ACC112 (cell line): Measurements from ENCODE around the gene PITHD1.
"Not testable (repeated sequence)": the region's sequence is repeated elsewhere in the genome, so short reads cannot be mapped to it uniquely, and the experiment has no call there.

Experiments used
- H2AFZ ChIP-seq: fragments of 200-600 bp; sonication (generic); one replicate; pipeline ENCODE4 v1.6.0; 2017; ENCODE audit warnings: antibody characterized with exemption, low read length; ENCODE audit not compliant: unreplicated experiment
- H3K27ac ChIP-seq: fragments of 200-600 bp; sonication (generic); 2 replicates; pipeline ENCODE4 v1.5.1; 2014; ENCODE audit warnings: low read depth, mild to moderate bottlenecking, antibody characterized with exemption, low read length, moderate library complexity
- H3K27me3 ChIP-seq: fragments of 200-600 bp; sonication (generic); 2 replicates; pipeline ENCODE4 v1.6.1; 2014; ENCODE audit warnings: mild to moderate bottlenecking, antibody characterized with exemption, low read length, moderate library complexity, mixed read lengths; ENCODE audit not compliant: insufficient read depth
- H3K36me3 ChIP-seq: fragments of 200-600 bp; sonication (generic); 2 replicates; pipeline ENCODE4 v1.6.1; 2016; ENCODE audit warnings: mild to moderate bottlenecking, antibody characterized with exemption, low read length, moderate library complexity, mixed read lengths; ENCODE audit not compliant: insufficient read depth
- H3K4me1 ChIP-seq: fragments of 200-600 bp; sonication (generic); one replicate; pipeline ENCODE4 v1.6.1; 2016; ENCODE audit warnings: low read length, mixed read lengths; ENCODE audit not compliant: insufficient read depth, unreplicated experiment, control insufficient read depth
- H3K4me3 ChIP-seq: fragments of 200-600 bp; sonication (generic); 2 replicates; pipeline ENCODE4 v1.5.1; 2014; ENCODE audit warnings: mild to moderate bottlenecking, low read depth, low read length
- H3K79me2 ChIP-seq: fragments of 200-600 bp; sonication (generic); one replicate; pipeline ENCODE4 v1.6.0; 2016; ENCODE audit warnings: low read length; ENCODE audit not compliant: control insufficient read depth, unreplicated experiment, insufficient read depth

The PITHD1 gene

DNA sequence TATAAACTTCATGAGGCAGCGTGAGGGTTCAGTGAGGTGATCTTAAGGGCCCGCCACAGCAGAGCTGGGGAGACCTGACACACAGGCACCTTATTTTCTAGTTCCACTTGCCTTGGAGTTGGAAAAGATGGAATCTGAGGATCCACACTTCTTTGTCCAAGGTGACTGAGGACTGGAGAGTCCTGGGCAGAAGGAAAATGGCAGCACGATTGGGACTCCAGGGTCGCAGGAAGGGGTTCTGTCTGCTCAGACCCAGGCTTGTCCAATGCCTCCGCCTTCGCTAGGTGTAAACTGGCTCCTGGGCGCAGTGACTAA is 21.0 kb downstream of the PITHD1 start:
- peak overlapping the region; percentile 74 for H3K27ac ChIP-seq
- peaks cover 10% of the 10 kb centered on the region for H3K4me1 ChIP-seq
- no peaks in the 10 kb centered on the region for H3K27me3 ChIP-seq
- peaks cover 7% of the 10 kb centered on the region for H3K79me2 ChIP-seq
- H3K4me3 ChIP-seq: peak overlapping the region; percentile 95
- H3K36me3 ChIP-seq: peaks cover 7% of the 10 kb centered on the region; the same call in 1 of the 2 replicates
- H2AFZ ChIP-seq: peak overlapping the region; percentile 64

DNA sequence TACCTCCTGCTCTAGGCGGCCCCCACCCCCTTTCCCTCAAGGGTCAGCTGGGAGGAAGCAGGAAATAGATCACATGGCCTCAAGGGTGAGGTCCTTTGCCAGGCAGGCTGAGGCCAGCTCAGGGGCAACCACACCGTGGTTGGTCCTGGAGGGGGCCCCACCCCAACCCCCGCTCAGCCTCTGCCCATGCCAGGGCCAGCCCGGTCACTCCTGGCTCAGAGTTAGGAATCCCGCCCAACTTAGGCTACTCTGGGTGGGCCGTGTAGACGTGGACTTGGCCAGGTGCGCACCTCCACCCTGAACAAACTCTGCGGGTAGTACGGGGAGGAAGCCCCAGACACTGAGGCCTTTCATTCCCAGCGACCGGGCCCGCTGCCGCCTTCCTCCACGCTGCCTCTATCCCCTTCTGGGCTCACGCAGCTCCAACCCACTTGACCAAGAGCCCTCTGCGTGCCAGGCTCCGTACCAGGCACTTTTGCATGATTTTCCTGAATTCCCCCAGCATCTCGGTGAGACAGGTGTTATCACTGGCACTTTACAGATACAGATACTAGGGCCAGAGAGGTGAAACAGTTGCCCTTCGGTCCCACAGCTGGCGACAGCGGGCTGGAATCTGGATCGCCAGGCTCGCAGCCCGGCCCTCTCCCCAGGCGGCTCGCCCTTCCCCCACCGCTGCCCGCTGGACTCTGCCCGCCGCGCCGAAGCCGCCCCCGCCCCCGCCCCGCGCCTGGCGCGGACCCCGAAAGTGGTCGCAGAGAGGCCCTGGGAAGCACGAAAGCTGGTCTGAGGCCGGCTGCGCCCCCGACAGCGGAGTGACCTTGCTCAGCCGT is 21.6 kb downstream of the PITHD1 start:
- Histone ChIP-seq H3K4me1 (peaks cover 10% of the 10 kb centered on the region), H3K36me3 (peaks cover 7% of the 10 kb centered on the region; the same call in 1 of the 2 replicates), H3K4me3 (peak overlapping the region; percentile 95), H2AFZ (peak overlapping the region; percentile 64), H3K27ac (peak overlapping the region; percentile 74), H3K79me2 (peaks cover 7% of the 10 kb centered on the region), H3K27me3 (no peaks in the 10 kb centered on the region)

DNA sequence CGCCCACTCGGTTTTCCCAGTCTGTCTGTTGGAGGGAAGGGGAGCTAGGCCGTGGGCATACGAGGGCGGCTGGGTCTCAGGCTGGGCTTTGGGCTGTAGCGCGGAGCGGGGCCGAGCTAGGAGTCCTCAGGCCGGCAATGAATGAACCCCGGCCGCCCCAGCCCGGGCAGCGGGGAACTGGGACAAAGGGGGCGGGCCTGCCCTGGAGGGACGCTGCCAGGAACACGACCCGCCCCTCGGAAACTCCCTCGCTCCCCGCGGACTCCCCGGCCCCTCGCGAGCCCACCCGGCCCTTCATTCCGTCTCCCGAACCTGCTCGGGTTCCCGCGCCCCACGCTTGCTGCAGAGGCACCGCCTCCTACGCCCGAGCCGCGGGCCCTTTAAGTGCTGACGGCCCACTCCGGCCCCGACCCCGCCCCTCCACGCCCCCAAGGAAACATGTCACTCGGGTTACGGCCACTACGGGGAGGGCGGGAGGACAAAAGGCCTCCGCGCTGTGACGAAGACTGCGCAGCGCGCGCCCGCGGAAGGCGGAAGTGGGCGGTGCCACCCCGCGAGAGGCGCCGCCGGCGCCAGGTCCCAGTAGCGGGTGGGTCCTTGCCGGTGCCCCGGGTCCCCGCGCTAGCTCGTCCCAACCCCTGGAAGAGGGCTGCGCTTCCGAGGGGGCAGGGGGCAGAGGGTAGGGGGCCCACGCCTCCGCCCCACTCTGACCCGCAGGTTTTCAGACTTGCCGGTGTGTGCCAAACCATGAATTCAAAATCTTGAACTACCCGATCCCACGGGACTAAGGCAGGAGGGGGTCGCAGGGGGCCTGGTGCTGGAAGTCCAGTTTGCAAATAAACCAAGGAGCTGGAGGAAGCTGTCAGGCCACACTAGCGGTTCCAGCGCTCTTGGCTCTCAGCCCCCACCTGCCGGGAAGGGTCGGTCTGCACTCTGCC is 22.5 kb downstream of the PITHD1 start, which contains the start of gene GALE:
TSS of gene GALE (minus strand) at position 355 of the 938 bp plus-strand sequence. CDS start 1,747 bp downstream, outside the sequence.
- Histone ChIP-seq H3K4me1 (peaks cover 10% of the 10 kb centered on the region), H3K27me3 (no peaks in the 10 kb centered on the region), H3K27ac (peak within 1 kb of the TSS; percentile 74), H3K79me2 (peaks cover 7% of the 10 kb centered on the region), H3K36me3 (peaks cover 7% of the 10 kb centered on the region; the same call in 1 of the 2 replicates), H3K4me3 (peak within 1 kb of the TSS; percentile 95), H2AFZ (peak within 1 kb of the TSS; percentile 87)

GRCh38 chr1:23801338-23801748 is 23.1 kb downstream of the PITHD1 start:
- H3K36me3 ChIP-seq: peaks cover 4% of the 10 kb centered on the region; the same call in 1 of the 2 replicates
- H3K27ac ChIP-seq: no peak overlapping the region
- H3K4me3 ChIP-seq: peak overlapping the region; percentile 95
- no peaks in the 10 kb centered on the region for H3K27me3 ChIP-seq
- H3K4me1 ChIP-seq: peaks cover 10% of the 10 kb centered on the region
- peaks cover 7% of the 10 kb centered on the region for H3K79me2 ChIP-seq
- H2AFZ ChIP-seq: no peak overlapping the region

DNA sequence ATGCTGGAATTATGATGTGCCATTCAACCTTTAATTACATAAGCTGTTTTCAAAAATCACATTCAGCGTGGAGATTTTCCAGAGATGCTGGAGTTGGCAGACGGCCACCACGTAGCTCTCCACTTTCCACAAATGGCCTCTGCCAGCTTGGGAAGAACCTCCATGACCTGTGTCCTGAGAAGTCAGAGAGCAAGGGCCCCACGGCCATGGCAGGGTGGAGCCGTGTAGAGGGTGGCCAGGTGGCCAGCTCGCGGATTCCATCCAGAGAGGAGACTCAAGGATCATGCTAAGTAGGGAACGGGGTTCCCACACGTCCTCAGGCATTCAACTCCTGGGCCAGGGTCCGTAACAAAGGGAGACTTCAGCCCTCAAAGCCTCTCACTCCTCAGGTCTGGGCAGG is 23.7 kb downstream of the PITHD1 start:
- H3K27ac ChIP-seq: no peak overlapping the region
- H3K79me2 ChIP-seq: peaks cover 7% of the 10 kb centered on the region
- H3K36me3 ChIP-seq: peaks cover 4% of the 10 kb centered on the region; the same call in 1 of the 2 replicates
- no peak overlapping the region for H2AFZ ChIP-seq
- H3K4me1 ChIP-seq: peaks cover 10% of the 10 kb centered on the region
- peak overlapping the region; percentile 95; the same call in 1 of the 2 replicates for H3K4me3 ChIP-seq
- no peaks in the 10 kb centered on the region for H3K27me3 ChIP-seq

DNA sequence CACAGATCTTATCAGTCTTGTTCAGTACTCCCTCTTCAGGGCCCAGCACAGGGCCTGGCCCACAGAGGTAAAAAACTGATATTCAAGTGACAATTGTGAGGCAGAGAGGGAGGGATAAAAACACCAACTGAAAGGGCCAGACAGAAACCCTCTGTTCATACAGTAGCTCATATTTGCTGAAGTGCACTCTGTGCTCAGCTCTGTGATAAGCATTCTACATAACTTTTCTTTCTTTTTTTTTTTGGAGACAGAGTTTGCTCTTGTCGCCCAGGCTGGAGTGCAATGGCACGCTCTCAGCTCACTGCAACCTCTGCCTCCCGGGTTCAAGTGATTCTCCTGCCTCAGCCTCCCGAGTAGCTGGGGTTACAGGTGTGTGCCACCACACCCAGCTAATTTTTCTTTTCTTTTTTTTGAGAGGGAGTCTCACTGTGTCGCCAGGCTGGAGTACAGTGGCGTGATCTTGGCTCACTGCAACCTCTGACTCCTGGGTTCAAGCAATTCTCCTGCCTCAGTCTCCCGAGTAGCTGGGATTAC is 24.7 kb downstream of the PITHD1 start:
- H3K4me3 ChIP-seq, H3K27ac ChIP-seq, H3K27me3 ChIP-seq, H2AFZ ChIP-seq, H3K36me3 ChIP-seq, H3K79me2 ChIP-seq: not testable (repeated sequence)
- H3K4me1 ChIP-seq: peaks cover 10% of the 10 kb centered on the region

GRCh38 chr1:23803674-23804073 is 25.5 kb downstream of the PITHD1 start:
- peaks cover 4% of the 10 kb centered on the region; the same call in 1 of the 2 replicates for H3K36me3 ChIP-seq
- H3K4me3 ChIP-seq: no peak overlapping the region
- H2AFZ ChIP-seq: no peak overlapping the region
- H3K27me3 ChIP-seq: no peaks in the 10 kb centered on the region
- peaks cover 10% of the 10 kb centered on the region for H3K4me1 ChIP-seq
- H3K27ac ChIP-seq: no peak overlapping the region
- peaks cover 7% of the 10 kb centered on the region for H3K79me2 ChIP-seq

- no peak overlapping the region for H2AFZ ChIP-seq
- H3K4me1 ChIP-seq: peaks cover 5% of the 10 kb centered on the region
- H3K4me3 ChIP-seq: no peak overlapping the region
- H3K79me2 ChIP-seq: peaks cover 7% of the 10 kb centered on the region
- H3K27ac ChIP-seq: no peak overlapping the region
- no peaks in the 10 kb centered on the region; the same call in 1 of the 2 replicates for H3K36me3 ChIP-seq
- H3K27me3 ChIP-seq: no peaks in the 10 kb centered on the region
Observed at GRCh38 chr1:23804183-23804835, 26.1 kb downstream of the PITHD1 start.

DNA sequence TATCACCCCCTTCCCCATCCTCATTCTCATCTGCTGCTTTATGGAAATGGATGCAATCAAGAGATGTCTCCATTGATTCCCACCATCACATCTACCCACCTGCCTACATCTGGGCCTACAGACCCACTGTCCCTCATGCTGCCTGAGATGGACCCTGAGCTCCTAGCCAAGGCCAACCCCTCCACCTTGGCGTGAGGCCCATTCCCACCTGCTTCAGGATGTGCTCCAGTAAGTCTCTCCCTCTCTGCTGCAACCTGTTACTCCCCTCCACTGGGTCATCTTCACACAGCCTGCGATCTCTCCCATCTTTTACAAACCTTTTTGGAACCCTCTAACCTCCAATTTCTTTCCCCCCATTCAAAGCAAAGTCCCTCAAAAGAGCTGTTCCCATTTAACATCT is 26.8 kb downstream of the PITHD1 start:
- Histone ChIP-seq H3K4me3 (no peak overlapping the region), H3K27me3 (no peaks in the 10 kb centered on the region), H3K79me2 (no peaks in the 10 kb centered on the region), H3K27ac (no peak overlapping the region), H3K36me3 (no peaks in the 10 kb centered on the region; the same call in 1 of the 2 replicates), H3K4me1 (no peaks in the 10 kb centered on the region), H2AFZ (no peak overlapping the region)

- no peaks in the 10 kb centered on the region for H3K27me3 ChIP-seq
- no peak overlapping the region for H3K4me3 ChIP-seq
- H3K27ac ChIP-seq: no peak overlapping the region
- no peaks in the 10 kb centered on the region for H3K4me1 ChIP-seq
- no peak overlapping the region for H2AFZ ChIP-seq
- H3K36me3 ChIP-seq: no peaks in the 10 kb centered on the region; the same call in 1 of the 2 replicates
- no peaks in the 10 kb centered on the region for H3K79me2 ChIP-seq
Observed at GRCh38 chr1:23806280-23806679, 28.1 kb downstream of the PITHD1 start.
